Astrocyte of the spinal cord (primary cell): Measurements from ENCODE around the gene MAP3K2.
"Not testable (repeated sequence)": the region's sequence is repeated elsewhere in the genome, so short reads cannot be mapped to it uniquely, and the experiment has no call there.

Source experiments
- DNase-seq: peaks from one replicate; pipeline ENCODE4 v3.0.0; 2011; ENCODE audit warnings: low read depth, low spot score
- H3K4me3 ChIP-seq: 2 replicates; pipeline ENCODE4 v1.5.1; 2011; ENCODE audit warnings: low read depth, mild to moderate bottlenecking, low read length, moderate library complexity
- CTCF ChIP-seq: IDR thresholded peaks from 2 replicates; pipeline ENCODE4 v1.5.1; 2012; ENCODE audit warnings: low read depth, mild to moderate bottlenecking, low read length, inconsistent platforms
- in situ Hi-C: cut with HindIII; loops from 2 replicates; pipeline ENCODE4 v1.10.0; 2017; ENCODE audit warnings: low sequenced_read_pairs

Gene MAP3K2

DNA sequence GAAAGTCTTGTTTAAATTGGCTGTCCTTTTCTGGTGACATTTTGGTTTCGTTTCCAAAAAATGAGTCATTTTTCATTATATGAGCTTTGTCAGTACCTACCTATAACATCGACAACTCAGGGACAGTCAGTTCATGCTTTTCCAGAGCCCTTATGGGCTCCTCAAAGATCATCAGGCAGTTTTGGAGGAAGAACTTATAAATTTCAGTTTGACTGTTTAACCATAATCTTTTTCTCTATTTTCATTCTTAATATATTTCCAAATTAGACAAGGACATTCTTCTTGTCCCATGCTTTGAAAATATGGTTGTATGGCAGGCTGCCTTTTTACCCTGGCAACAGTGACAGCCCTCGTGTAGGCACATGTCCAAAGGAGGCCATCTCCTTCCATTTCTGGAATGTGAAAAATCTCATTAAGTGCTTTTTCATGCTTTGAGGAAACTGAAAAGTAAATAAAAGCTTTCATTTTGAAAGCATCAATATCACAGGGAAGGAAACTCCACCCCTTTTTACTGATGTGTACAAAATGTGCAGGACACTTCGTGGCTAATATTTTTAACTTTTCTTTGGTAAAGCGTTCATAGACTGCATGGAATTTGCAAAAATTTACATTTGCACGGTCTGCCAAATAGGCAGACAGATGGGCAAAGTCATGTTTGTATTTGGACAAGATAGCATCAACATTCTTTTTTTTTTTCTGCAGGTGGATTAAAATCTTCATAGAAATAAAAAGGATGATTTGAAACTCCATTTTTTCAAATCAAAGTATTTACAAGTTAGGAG lies 23.3 kb upstream of the MAP3K2 start:
- H3K4me3 ChIP-seq = no peak overlapping the region
- peak; percentile 69 for DNase-seq
- in situ Hi-C loops = no loop called here
- TF ChIP-seq CTCF = no peak

- in situ Hi-C loops, H3K4me3 ChIP-seq, DNase-seq: not testable (repeated sequence)
These were observed 21.9 kb upstream of the MAP3K2 start for GRCh38 chr2:127409716-127410115.

GRCh38 chr2:127408807-127409099 lies 21.0 kb upstream of the MAP3K2 start:
- no peak overlapping the region for H3K4me3 ChIP-seq
- in situ Hi-C loops = no loop called here
- TF ChIP-seq CTCF = no peak
- DNase-seq = no peak

- in situ Hi-C loops = no loop called here
- DNase-seq = peak; percentile 85
- no peak for TF ChIP-seq CTCF
- peak overlapping the region; percentile 2 for H3K4me3 ChIP-seq
These were observed 20.4 kb upstream of the MAP3K2 start for GRCh38 chr2:127408004-127408806.

DNA sequence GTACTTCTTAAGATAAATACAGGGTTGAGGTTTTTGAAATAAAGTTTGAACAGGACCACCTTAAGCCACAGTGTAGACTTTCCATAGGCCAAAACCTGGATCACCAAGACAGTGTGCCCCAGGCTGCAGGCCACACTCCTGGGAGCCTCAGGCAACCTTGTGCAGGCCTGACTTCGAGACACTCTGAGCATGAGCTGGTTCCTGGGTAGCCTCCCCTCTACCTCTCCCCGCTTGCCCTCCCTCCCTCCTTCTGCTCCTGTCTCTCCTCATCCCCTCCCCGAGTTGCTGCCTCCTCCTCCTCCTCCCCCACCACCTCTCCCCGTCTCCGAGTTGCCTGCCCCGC lies 19.9 kb upstream of the MAP3K2 start:
- no peak overlapping the region for H3K4me3 ChIP-seq
- TF ChIP-seq CTCF = no peak
- peak; percentile 40 for DNase-seq
- in situ Hi-C loops = no loop called here

- DNase-seq = no peak
- in situ Hi-C loops = no loop called here
These were observed 19.3 kb upstream of the MAP3K2 start for GRCh38 chr2:127407091-127407490.

More at GRCh38 chr2:127407091-127407490, 19.3 kb upstream of the MAP3K2 start:
- H3K4me3 ChIP-seq = no peak overlapping the region
- no peak for TF ChIP-seq CTCF
